ENCODE measurements around the gene CCDC92.

GRCh38 chr12:124002021-124002644 is 29.5 kb upstream of the CCDC92 start:
- TF ChIP-seq RBBP5 (IDR thresholded peaks at IDR 0.05; ENCODE audit: borderline replicate concordance, low read depth, low read length) (no peak), CTCF (IDR thresholded peaks at IDR 0.05; ENCODE audit: control extremely low read depth in 1 of 3, insufficient read depth in 1 of 3, low read depth in 1 of 3, low read length in 3 of 3) (no peak)
